Stimulated activated CD8-positive, alpha-beta memory T cell treated with anti-CD3 and anti-CD28 coated beads, Interleukin-12 subunit alpha, Interleukin-12 subunit beta, amount 100 ng/mL, for 24 hours (primary cell): ENCODE measurements around the gene BAZ2B.
"Not testable (repeated sequence)": the region's sequence is repeated elsewhere in the genome, so short reads cannot be mapped to it uniquely, and the experiment has no call there.

ENCODE experiments used
- DNase-seq: peaks from one replicate; pipeline ENCODE4 v3.0.0-alpha.2; 2020; ENCODE audit errors: extremely low read depth

Gene BAZ2B

DNA sequence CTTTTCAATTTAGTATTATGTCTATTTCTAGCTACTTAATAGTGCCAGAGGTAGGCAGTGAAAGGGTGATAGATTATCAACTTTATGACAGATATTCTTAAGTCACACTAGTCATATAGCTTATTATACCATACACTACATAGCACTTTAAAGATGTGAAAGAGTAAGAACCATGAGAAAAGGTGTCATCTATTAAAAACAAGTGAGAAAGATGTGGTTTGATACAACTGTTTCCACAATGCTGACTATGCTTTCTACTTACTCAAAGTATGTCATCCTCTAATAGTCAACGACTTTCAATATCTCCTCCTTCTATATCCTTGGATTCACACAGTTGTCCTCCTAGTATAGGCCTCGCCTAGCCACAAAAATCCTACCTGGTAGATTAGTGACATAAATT is 196.9 kb downstream of the BAZ2B start:
- no peak for DNase-seq

DNA sequence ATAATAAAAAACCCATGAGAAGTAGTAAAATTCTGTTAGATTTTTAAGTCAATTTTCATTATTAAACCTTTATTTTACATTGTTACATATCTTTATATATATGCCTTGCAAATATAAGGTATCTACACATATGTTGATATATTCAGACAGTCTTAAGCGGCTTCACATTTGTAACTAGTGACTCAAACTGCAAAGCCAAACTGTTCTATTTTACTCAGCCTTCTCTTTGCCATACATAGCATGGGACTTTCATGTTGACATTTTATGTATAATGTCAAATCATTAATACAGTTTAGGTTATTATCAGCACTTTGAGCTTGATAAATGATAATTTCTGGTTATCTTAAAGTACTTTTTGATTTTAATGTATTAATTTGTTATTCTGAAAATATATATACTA is 204.9 kb downstream of the BAZ2B start:
- no peak for DNase-seq

DNA sequence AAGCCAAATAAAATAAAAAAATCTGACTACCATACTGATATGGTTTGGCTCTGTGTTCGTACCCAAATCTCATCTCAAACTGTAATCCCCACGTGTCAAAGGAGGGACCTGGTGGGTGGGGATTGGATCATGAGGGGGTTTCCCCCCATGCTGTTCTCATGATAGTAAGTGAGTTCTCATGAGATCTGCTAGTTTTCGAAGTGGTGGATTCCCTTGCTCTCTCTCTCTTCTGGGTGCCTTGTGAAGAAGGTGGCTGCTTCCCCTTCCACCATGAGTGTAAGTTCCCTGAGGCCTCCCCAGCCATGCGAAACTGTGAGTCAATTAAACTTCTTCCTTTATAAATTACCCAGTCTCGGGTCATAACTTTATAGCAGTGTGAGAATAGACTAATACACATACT is 206.1 kb downstream of the BAZ2B start:
- no peak for DNase-seq

DNA sequence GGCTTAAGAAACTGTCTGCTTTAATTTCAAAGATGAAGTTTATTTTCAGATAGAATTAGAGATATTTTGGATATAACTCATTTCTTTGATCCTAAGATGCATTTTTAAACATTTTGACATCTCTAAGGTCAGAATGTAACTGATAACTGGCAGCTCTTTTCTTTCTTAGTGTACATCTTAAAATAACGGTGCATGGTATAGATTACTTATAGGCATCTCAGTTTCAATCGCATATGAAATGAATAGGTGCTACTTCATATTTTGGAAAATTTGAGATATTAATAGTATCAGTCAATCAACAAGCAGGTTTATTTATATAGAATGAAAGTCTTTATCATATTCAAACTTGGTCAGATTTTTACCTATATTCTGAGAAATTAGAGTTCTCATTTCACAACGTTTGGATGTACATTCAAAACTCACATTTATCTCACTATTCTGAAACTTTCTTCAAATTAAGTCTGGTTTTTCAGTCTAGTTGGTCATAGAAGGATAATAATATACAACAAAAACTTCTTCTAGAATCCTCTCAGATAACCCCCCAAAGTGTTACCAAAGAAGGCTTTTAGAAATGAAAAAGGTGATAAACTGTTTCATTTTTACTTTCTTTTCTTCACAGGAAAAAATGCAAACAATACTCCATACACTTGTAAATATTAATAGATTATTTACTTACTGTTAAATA is 207.1 kb downstream of the BAZ2B start:
- no peak for DNase-seq

DNA sequence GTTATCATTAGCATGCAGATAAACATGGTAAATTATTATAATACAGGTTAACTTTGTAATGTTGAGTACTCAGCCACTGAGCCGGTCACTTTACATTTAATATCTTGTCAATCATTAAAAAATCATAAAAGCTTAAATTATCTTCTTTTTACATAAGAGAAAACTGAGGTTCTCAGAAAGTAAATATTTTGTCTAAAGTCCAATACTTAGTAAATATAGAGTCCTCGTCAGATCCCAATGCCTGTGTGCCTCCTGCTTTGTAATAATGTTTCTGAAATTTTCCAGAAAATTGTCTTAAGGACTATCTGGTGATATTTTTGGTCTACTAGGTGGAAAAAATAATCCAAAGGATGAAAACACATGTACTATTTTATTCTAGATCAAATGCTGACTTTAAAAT is 213.6 kb downstream of the BAZ2B start:
- DNase-seq = no peak

DNA sequence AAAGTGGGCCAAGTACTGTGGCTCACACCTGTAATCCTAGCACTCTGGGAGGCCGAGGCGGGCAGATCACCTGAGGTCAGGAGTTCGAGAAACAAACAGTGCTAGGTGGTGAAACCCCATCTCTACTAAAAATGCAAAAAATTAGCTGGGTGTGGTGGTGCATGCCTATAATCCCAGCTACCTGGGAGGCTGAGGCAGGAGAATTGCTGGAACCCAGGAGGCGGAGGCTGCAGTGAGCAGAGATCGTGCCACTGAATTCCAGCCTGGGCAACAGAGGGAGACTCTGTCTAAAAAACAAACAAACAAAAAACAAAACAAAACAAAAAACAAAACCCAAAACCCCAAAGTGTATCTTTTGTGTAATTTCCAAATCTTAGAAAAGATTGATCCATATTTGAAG is 214.2 kb downstream of the BAZ2B start:
- not testable (repeated sequence) for DNase-seq

DNA sequence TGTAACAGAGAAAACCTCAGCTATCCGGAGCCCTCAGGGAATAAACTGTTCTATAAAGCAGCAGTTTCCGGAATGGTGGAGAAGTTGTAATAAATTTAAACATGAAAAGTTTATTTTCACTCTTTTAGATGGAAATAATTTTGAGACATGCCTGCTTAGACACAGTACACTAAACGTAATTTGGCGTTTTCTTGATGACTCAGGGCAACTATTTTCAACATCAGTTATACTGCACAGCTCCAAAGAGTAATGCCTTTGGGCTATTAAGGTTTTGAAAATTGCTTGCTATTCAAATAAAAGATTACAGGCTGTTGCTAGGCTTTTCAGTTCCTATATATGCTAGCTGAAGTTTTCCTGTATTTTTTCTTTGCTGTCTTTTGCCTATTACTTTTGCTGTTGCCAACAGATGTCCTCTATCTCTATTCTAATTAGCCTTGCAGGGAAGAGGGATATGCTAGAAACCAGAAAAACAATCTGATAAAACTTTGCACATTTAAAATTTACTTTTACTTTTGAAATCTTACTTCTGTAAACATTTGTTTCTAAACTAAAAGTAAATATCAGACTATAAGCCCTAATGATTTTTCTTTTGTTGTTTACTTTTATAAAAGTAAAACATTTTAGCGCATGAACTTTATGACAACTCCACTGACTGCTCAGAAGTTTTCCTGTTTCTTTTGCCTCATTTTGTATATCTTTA is 216.5 kb downstream of the BAZ2B start:
- DNase-seq = no peak

DNA sequence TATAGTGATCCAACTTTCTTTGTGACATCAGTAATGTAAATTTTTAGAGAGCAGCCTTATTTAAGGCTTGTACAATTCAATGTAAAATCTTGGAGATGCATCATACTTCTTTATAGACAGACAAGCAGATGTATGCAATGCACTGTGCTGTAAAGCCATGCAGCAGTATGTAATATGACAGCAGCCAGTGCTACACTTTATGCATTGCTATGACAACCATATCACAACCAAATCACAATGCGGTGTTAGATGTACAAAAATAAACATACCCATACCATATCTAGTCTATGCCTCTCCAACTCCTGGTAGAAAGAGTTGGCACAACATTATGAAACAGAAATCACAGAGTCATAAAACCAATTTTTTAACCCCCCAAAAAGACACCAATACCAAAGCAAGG is 219.5 kb downstream of the BAZ2B start:
- DNase-seq = no peak

DNA sequence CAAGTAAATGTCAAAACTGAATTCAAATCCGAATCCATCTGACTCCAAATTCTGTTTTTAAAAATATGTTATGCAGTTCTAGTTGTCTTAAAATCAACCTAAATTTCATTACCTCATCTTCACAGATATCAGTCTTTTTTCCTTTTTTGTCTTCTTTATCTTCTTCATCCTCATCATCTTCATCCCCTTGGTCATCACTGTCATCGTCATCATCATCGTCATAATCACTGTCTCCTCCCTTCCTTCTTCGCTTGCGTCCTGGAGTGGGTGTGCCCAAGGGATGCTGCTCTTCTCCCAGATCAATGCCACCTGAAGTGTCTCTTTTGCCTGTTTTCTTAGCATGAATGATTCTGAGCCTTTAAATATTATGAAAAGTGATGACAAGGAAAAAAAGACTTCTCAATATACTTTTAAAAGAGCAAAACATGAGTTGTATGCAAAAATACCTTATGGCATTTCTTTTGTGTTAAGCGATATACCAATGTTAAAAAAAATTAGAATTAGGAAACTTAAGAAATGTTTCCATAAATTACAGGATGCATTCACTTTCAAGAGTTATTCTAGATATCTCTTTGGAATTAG is 233.8 kb downstream of the BAZ2B start:
- DNase-seq = no peak

DNA sequence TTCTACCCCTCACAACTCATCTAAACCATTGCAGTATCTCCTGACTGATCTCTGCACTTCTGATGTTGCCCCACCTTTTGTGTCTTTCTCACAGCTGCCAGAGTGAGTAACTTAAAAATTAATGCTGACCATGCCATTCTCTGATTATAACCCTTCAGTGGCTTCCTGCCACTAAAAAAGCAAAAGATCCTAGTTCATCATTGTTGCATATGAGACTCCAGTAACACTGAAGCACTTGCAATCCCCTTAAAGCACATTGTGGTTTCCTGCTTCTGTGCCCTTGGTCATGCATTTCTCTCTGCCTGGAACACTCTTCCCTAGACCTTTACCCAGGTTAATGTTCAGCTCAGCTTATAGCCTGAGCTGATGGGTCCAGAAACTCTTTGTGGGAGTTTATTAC is 234.8 kb downstream of the BAZ2B start:
- DNase-seq = no peak

DNA sequence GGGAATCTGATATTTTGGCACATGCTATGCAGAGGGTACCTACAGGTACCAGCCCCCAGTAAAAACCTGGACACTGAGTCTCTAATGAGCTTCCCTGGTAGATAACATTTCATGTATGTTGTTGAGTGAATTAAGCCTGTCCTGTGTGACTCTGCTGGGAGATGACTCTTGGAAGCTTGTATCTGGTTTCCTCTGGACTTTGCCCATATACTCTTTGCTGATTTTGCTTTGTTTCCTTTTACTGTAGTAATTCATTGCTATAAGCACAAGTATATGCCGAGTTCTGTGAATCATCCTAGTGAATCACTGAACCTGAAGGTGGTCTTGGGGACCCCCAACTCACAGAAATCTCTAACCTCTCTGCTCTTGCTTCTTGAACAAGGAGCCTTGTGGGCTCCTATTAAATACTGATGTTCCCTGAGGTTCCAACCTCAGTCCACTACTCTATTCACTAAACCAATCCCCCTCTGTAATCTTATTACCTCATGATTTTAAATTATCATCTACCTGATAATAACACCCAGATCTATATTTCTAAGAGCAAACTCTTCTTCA is 235.6 kb downstream of the BAZ2B start:
- DNase-seq = no peak

DNA sequence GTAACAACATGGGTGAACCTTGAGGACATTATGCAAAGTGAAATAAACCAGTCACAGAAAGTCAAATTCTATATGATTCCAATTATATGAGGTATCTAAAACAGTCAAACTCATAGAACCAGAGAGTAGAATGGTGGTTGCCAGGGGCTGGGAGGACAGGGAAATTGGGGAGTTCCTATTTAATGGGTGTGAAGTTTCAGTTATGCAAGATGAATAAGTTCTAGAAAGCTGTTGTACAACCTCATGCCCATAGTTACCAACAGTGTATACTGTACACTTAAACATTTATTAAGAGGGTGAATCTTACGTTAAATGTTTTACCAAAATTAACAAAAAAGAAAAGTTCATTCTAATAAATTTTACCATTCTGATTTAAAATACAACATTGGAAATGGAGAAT is 237.2 kb downstream of the BAZ2B start:
- no peak for DNase-seq

DNA sequence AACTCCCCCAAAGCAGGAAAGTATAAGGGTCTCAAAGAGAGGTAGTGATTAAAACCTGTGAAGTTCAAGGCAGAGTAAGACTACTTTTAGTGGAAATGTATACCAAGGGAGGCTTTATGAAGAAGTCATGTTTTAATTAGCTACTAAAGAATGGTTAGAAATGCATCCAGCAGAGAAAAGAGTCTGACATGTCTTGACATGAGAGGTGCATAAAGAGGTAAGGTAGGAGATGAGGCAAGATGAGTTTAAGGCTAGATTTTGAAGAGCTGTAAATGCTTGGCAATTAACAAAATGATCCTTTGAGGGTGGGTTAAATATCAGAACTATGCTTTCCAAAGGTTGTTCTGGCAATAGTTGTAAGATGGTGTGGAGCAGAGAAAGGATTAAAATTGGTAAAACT is 241.1 kb downstream of the BAZ2B start:
- no peak for DNase-seq

DNA sequence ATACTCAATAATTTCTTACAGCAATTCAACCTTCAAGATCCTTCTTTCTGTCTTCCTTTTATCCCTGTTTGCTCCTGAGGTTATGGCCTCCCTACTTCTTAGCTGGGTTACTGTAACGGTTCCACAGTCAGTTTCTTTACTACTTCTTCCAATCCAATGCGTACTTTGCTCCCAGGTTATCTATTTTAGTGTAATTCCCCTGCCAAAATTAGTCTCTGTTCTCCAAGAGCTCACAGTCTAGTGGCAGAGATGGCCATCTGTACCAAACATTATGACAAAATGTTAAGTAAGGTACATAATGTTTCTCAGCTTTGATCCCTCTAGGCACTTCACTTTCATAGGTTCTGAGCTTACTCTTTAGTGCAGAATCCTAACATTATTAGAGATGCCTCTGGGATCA is 244.8 kb downstream of the BAZ2B start:
- DNase-seq = no peak

DNA sequence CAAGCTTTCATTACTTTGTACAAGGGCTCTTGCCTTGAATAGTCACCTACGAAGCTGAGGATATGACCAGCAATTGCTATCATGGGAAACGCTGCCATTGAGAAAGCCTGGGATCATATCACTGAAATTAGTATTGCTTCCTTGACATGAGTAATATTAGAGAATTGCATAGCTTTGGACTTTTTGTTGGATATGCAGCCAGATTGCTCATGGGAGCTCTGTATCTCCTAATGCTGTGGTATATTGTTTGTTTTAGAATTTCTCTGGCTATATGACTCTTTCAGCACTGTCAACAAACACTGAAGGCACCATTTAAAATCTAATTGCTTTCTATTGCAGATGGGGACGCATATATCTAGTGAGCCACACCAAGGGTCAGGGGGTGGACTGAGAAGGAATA is 249.8 kb downstream of the BAZ2B start:
- no peak for DNase-seq

DNA sequence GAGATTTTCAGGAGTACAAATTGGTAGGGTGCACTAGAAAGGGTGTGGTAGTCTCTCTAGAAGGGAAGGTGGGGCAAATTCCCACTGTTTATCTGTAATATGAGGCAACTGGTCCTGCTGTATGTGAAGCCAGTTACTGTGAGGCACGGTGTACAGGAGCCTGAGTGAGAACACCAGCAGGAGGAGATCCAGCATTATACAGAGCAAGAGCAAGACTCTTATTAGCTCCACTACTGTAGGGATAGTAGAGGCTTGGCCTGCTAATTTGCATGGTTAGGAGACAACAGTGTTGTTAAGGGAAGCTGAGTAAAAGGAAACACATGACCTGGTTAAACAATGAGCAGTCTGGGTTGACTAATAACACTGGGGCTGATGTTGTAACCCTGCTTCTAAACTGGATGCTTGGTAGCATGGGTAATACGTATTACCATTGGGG is 253.5 kb downstream of the BAZ2B start:
- DNase-seq = no peak

DNA sequence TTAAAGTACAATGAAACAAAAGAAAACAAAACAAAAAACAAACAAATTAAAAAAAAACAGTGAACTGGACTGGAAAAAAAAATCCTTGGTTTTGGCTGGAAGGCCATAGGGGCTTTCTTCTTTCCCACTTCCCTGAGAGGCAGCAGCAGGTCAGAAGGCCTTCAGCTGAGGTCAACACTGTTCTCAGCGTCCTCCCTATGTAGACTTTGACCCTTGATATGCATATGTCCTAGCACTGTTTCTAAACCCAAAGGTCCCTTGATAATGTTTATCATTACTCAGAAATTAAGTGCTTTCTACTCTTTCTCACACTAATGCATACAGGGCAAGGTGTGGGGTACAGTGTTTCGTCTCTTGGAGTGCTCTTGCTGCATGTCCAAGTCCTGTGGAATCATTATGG is 254.3 kb downstream of the BAZ2B start:
- no peak for DNase-seq

DNA sequence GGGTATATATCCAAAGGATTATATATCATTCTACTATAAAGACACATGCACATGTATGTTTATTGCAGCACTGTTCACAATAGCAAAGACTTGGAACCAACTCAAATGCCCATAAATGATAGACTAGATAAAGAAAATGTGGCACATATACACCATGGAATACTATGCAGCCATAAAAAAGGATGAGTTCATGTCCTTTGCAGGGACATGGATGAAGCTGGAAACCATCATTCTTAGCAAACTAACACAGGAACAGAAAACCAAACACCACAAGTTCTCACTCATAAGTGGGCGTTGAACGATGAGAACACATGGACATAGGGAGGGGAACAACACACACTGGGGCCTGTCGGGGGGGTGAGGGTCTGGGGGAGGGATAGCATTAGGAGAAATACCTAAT is 254.7 kb downstream of the BAZ2B start:
- DNase-seq = not testable (repeated sequence)

DNA sequence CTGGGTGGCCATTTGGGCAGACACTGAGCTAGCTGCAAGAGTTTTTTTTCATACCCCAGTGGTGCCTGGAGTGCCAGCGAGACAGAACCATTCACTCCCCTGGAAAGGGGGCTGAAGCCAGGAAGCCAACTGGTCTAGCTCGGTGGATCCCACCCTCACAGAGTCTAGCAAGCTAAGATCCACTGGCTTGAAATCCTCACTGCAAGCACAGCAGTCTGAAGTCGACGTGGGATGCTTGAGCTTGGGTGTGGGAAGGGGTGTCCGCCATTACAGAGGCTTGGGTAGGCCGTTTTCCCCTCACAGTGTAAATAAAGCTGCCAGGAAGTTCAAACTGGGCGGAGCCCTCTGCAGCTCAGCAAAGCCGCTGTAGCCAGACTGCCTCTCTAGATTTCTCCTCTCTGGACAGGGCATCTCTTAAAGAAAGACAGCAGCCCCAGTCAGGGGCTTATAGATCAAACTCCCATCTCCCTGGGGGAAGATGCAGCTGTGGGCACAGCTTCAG is 260.2 kb downstream of the BAZ2B start:
- DNase-seq = no peak

DNA sequence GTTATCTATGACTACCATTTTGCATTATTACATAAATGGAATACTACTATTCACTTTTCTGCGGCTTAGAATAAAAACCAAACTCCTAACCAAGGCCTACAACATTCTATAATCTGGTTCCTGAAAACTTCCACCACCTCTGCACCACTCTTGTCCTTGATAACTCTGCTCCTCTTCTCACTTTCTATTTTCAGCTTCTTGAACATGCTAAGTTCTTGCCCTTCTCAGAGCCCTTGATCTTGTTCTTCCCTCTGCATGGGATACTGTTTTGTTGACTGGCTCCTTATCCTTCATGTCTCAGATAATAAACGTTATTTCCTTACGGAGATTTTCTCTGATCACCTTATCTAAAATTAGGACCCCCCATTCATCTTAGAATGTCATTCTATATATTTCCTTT is 264.4 kb downstream of the BAZ2B start:
- no peak for DNase-seq

DNA sequence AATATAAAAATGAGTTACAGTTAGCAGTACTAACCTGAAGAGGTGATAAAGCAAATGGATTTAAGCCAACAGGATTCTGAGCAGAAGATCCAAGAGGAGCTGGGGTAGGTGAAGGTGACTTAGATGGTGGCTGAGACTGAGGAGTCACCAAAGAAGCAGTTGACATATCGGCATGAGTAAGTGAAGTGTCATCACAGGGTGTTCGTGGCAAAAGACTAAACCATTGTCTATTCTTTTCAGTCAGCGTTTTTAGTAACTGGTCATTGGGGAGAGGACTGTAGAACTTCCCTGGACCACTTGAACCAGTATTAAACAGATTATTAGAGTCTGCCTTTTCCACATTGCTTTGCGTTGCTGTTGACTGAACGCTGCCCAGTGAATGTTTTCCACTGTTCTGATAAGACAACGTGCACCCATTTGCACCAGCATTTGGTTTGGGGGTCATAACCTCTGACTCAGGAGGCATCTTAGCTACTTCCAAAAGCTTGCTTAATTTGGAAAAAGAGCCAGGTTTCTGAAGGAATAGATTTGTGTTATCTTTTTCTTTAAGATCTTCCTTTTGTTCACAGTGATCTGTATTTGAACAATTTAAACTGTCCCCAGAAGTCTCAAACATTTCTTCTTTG is 266.6 kb downstream of the BAZ2B start:
- DNase-seq = no peak

DNA sequence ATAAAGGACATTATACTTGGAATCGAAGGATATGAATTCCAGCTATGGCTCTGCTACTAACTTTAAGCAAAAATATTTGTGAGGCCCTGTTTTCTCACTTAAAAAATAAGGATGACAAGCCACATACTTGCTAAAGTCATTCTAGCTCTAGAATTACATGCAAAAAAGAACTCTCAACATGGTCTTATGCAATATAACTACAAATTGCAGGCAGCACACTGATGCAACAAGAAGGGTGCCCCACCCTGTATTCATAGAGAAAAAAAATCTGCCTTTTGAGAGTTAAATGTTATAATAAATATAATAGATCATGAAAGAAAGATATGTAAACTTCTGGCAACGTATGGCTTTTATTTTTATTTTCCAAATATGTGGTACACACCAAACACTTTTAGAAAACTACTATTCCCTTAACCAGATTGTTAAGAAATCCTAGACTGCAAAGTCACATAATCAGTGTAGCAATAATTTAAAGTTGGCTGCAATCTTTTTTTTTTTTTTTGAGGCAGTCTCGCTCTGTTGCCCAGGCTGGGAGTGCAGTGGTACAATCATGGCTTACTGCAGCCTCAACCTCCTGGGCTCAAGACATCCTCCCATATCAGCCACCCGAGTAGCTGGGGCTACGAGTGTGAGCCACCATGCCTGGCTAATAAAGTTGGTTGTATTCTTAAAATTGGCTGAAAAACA is 289.6 kb downstream of the BAZ2B start:
- no peak for DNase-seq
